Measurements from ENCODE around the gene MORC1.

Gene MORC1

GRCh38 chr3:109127553-109127952, 9.6 kb upstream of the MORC1 start:
- Histone ChIP-seq H4K20me1 (ENCODE audit: insufficient read depth, low read length, poor library complexity, severe bottlenecking) (no peaks in the 10 kb centered on the region), H3K9me2 (replicated peaks; ENCODE audit: low read depth, low read length) (no peaks in the 10 kb centered on the region), H3K9me3 (ENCODE audit: insufficient read depth, low read depth, low read length) (no peaks in the 10 kb centered on the region), H3K4me3 (ENCODE audit: low read length, poor library complexity, severe bottlenecking) (no peak overlapping the region), H2AFZ (ENCODE audit: low read length) (no peak overlapping the region), H3K27me3 (ENCODE audit: insufficient read depth, low read length, poor library complexity, severe bottlenecking) (no peaks in the 10 kb centered on the region), H3K36me3 (ENCODE audit: insufficient read depth, low read length) (no peaks in the 10 kb centered on the region), H3F3A (ENCODE audit: low read depth) (no peaks in the 10 kb centered on the region), H3K9ac (ENCODE audit: low read depth, low read length, poor library complexity, severe bottlenecking) (no peak overlapping the region), H3K4me1 (ENCODE audit: insufficient read depth, low read length, poor library complexity, severe bottlenecking) (no peaks in the 10 kb centered on the region), H3K4me2 (ENCODE audit: low read depth, low read length, poor library complexity, severe bottlenecking) (no peak overlapping the region), H3K79me2 (ENCODE audit: insufficient read depth, low read length) (no peaks in the 10 kb centered on the region)
- TF ChIP-seq CTCF (conservative IDR thresholded peaks at IDR 0.05; ENCODE audit: low read length), result no peak
- TF ChIP-seq EZH2phosphoT487 (IDR thresholded peaks at IDR 0.05; ENCODE audit: borderline replicate concordance), result no peak

- H3K9ac ChIP-seq (ENCODE audit: low read depth, low read length, poor library complexity, severe bottlenecking), result no peak overlapping the region
- no peaks in the 10 kb centered on the region for H4K20me1 ChIP-seq (ENCODE audit: insufficient read depth, low read length, poor library complexity, severe bottlenecking)
- no peaks in the 10 kb centered on the region for H3K79me2 ChIP-seq (ENCODE audit: insufficient read depth, low read length)
- no peak for TF ChIP-seq CTCF (conservative IDR thresholded peaks at IDR 0.05; ENCODE audit: low read length)
- no peak for TF ChIP-seq EZH2phosphoT487 (IDR thresholded peaks at IDR 0.05; ENCODE audit: borderline replicate concordance)
- H3K4me2 ChIP-seq (ENCODE audit: low read depth, low read length, poor library complexity, severe bottlenecking), result no peak overlapping the region
- H3K4me3 ChIP-seq (ENCODE audit: low read length, poor library complexity, severe bottlenecking), result no peak overlapping the region
- H3K36me3 ChIP-seq (ENCODE audit: insufficient read depth, low read length), result no peaks in the 10 kb centered on the region
- H3K27me3 ChIP-seq (ENCODE audit: insufficient read depth, low read length, poor library complexity, severe bottlenecking), result no peaks in the 10 kb centered on the region
- H2AFZ ChIP-seq (ENCODE audit: low read length), result no peak overlapping the region
- H3K9me3 ChIP-seq (ENCODE audit: insufficient read depth, low read depth, low read length), result no peaks in the 10 kb centered on the region
- no peaks in the 10 kb centered on the region for H3K4me1 ChIP-seq (ENCODE audit: insufficient read depth, low read length, poor library complexity, severe bottlenecking)
- no peaks in the 10 kb centered on the region for H3K9me2 ChIP-seq (replicated peaks; ENCODE audit: low read depth, low read length)
- H3F3A ChIP-seq (ENCODE audit: low read depth), result no peaks in the 10 kb centered on the region
Observed at GRCh38 chr3:109125902-109126301, 8.0 kb upstream of the MORC1 start.

GRCh38 chr3:109122690-109123089, 4.8 kb upstream of the MORC1 start:
- Histone ChIP-seq H3K4me3 (ENCODE audit: low read length, poor library complexity, severe bottlenecking) (no peak overlapping the region), H4K20me1 (ENCODE audit: insufficient read depth, low read length, poor library complexity, severe bottlenecking) (no peaks in the 10 kb centered on the region), H3K79me2 (ENCODE audit: insufficient read depth, low read length) (no peaks in the 10 kb centered on the region), H3K9ac (ENCODE audit: low read depth, low read length, poor library complexity, severe bottlenecking) (no peak overlapping the region), H3K4me2 (ENCODE audit: low read depth, low read length, poor library complexity, severe bottlenecking) (no peak overlapping the region), H3K36me3 (ENCODE audit: insufficient read depth, low read length) (no peaks in the 10 kb centered on the region), H3K4me1 (ENCODE audit: insufficient read depth, low read length, poor library complexity, severe bottlenecking) (no peaks in the 10 kb centered on the region), H3K27me3 (ENCODE audit: insufficient read depth, low read length, poor library complexity, severe bottlenecking) (no peaks in the 10 kb centered on the region), H3F3A (ENCODE audit: low read depth) (no peaks in the 10 kb centered on the region), H3K9me3 (ENCODE audit: insufficient read depth, low read depth, low read length) (no peaks in the 10 kb centered on the region), H3K9me2 (replicated peaks; ENCODE audit: low read depth, low read length) (no peaks in the 10 kb centered on the region), H2AFZ (ENCODE audit: low read length) (no peak overlapping the region)
- no peak for TF ChIP-seq CTCF (conservative IDR thresholded peaks at IDR 0.05; ENCODE audit: low read length)
- TF ChIP-seq EZH2phosphoT487 (IDR thresholded peaks at IDR 0.05; ENCODE audit: borderline replicate concordance), result no peak
